Embryonic facial prominence (tissue), 1 donor: ENCODE measurements around the gene CLSTN2.

Source experiments
- DNase-seq: peaks from one replicate; pipeline ENCODE4 v3.0.0-alpha.2; 2016; ENCODE audit errors: extremely low spot score

CLSTN2 gene

DNA sequence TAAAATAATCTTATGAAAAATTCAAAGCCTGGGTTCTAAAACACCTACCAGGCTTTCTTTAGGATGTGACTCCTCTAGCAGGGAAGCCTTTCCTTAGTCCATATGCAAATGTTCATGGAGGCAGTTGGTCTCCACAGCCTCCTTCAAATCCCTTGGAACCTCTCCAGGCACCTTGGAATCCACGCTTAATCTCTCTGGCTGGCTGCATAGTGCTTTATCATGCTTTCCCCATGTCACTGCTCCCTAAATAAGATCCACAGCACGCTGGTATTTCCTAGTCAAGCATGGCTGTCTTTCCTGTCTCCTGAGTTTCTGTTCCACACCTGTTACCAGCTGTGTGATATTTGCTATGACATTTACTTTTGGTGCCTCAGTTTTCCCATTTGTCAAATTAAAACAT is 71.3 kb downstream of the CLSTN2 start:
- no peak for DNase-seq

DNA sequence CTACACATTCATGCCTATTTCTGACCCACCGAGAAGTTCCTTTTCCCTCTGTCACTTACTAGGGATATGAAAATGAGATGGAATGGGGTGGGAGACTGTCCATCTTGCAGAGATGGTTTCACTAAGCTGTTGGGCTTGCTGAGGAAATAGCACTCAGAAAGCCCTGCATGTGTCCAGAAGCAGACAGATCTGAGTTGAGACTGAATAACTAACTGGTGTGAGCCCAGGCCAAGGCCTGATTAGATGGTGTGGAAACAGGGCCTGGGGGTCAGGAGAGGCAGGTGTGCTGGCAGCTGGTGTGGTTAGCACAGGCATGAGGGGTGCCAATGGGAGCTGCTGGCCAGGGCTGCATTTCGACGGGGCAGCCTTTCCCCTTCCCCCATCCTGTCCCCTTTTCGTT is 72.1 kb downstream of the CLSTN2 start:
- no peak for DNase-seq

DNA sequence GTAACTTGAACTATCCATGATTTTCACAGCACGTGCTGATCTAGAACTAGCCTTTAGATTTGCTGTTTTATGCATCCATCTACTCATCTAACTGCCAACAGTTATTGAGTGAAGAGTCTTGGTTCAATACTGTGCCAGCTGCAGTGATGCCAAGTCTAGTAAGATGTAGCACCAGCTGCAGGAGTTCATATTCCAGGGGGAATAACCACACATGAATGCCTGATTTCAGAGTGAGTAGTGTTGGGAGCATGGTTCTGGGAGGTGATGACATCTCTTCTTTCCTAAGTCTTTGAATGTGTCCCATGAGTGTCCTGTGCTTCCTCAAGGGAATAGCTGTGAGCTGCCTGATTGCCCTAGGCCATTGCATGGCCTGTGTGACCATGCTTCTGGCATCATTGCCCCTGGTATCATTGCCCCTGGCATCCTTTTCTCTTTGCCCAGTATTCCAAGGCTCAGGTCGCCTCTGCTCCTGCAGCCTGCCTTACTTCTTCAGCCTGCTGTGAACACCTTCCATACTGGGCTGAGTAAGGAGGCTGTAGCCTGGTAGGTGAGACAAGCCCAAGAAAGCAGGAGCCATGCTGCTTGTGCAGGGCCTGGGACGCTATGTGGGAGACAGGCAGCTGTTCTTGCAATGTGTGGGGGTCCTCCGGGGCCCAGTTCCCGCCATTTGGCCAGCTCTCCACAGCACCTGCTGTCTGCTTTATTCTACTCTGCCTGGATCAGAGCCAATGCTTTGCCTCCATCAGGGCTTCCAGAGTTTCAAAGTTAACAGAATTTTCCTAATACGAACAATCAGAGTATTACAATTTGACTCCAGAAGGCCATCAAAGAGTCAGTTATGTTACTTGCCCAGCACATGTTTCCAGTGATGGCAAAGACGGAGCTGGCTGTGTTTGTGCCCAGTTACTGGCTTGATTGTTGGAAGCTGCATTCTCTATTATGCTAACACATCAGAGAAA is 73.2 kb downstream of the CLSTN2 start:
- DNase-seq = no peak

DNA sequence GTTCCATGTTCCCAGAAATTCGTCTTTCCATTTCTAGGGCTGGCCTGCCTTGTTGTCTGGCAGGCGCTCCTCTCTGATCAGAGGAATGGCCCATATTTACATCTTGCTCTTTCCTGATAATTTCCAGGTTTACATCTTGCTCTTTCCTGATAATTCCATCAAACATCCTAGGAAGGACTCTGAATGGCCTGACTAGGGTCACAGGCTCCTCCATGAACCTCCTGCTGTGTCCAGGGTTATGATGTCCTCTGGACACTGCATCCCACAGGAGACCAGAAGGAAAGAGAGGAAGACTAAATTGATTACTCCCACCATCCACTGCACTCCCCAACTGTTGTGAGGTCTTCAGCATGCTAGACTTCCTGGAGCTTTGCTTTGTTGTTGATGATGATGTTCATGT is 75.4 kb downstream of the CLSTN2 start:
- DNase-seq = no peak

DNA sequence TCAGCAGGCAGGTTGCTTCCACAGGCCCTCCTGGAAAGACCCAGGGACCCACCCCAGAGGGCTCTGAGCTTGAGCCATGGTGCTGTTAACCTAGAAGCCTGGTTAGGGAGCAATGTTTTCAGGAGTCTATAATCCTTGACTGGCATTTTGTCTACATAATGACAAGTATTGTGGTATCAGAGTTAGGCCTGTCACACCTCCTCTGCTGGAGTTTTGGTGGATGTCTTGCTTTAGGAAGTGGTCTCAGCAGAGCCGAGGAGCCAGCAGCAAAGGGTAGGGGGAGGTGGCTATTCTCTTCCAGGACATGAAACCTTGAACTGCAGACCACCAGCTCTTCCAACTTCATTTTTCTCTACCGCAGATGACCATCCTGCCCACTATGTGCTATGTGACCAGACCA is 76.1 kb downstream of the CLSTN2 start:
- DNase-seq = no peak

DNA sequence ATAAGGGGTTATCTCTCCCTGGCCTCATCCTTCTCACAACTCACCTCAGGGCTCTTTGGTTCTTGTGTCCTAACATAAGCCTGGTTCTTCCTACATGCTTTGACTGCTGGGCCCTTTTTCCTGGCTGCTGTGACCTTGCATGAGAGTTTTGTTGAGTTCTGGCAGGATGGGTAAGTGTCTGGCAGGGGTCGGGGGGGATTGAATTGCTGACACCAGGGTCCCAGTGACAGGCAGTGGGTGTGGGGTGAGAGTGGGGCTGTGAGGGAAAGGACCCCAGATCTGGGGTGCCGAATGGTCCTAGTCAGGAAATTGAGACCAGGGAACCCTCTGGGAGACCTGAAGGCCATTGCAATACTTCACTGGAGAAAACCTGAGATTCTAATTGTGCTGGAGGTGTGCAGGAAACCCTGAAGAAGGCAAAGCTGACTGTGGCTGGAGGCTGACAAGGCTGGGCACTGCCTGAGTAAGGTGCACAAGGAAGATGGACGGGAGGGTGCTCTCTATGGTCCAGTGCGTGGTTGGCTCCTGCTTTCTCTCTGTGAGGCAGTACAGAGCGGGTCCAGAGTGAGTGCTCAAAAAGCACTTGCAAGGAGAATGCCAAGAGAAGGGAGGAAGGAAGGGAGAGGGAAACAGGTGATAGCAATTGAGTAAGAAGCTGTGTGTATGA is 76.8 kb downstream of the CLSTN2 start:
- no peak for DNase-seq

DNA sequence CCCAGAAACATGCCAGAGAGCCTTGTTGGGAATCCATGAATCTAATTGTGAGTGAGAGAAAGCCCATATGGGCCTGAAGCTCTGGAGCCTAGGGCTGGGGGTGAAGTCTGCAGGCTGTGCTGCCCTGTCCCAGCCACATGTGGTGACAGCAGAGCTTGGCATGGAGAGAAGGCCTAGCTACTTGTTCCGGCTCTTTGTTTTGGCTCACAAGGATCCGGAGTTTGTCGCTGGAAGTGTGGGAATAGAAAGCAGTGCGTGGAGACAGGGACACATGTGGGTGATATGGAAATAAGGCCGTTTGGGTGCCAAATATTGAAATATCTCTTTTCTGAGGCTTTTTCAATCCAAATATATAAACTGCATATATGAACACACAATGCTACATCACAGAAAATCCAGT is 78.2 kb downstream of the CLSTN2 start:
- DNase-seq = no peak

DNA sequence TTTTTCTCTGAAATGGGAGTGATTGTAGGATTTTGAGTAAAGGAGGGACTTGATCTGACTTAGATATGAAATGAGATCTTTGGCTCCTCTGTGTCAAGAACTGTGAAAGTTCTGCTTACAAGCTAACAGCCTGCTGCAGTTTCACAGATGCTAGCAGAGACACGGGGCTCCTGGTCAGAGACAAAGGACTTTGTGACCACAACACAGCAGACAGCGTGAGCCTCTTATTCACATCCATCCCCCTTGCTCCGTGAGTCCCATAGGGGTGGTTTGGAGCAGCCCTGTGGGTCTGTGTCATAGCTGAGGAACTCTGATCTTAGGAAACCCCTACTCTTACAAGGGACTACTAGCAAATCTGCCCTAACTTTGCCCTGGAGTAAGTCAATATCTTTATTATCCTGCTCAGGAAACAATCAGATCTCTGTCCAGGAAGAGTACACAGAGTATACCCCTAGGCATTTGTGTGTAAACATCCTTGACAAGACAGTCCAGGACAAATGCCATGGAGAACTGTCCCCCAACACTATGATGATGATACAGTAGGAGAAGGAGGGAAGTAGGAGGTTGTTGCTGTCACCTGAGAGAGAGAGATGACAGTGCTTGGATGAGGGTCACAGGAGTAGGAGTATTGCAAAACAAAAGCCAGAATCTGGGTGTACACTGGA is 80.0 kb downstream of the CLSTN2 start:
- no peak for DNase-seq

DNA sequence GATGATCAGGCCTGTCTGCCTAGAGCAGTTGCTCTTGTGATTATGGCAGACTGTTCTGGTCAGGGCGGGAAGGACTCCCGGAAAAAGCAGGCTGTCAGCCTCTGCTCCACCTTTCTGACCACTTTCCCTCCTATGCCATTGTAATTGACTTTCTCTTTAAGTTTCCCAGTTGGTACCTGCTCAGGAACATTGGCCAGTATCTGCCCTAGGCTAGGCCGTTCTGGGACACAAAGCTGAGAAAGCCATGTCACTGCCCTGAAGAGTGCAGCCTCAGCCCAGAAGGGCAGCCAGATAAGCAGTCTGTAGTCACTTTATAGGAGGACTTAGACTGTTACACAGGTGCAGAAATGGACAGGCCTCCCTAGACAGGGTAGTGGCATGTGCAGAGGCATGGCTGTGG is 80.8 kb downstream of the CLSTN2 start:
- no peak for DNase-seq

DNA sequence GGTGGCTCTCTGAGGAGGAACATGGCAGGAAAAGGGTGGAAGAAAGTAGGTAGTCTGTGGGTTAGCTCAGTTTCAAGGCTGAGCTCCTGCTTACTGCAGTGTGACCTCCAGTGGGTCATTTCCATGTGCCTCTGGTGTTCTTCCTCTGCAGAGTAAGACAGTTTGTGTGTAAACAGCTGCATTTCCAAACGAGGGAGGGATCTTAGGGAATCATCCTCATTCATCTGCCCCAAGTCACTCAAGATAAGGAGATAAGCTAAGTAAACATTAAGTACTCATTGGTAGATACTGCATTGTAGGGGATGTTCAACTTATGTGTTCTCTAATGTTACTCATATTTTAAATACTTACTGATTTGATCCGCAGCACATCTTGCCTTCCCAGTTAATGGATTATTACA is 83.6 kb downstream of the CLSTN2 start:
- no peak for DNase-seq

DNA sequence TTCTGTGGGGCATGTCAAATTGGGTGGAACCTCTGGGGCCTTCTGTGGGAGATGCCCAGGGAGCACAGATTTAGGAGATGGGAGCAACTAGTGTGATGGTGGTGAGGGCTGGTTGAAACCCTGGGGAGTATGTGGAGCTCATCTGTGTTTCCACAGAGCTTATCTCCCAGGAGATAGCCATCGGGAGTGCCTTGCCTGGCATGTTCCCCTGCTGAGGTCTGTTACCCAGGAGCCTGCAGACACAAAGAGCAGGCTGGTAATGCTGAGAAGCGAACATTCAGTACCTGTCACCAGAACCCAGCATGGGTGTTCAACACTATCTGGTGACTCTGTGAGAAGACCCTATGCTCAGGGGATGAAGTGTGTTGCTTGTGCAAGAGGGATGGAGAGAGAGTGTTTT is 85.0 kb downstream of the CLSTN2 start:
- DNase-seq = no peak

DNA sequence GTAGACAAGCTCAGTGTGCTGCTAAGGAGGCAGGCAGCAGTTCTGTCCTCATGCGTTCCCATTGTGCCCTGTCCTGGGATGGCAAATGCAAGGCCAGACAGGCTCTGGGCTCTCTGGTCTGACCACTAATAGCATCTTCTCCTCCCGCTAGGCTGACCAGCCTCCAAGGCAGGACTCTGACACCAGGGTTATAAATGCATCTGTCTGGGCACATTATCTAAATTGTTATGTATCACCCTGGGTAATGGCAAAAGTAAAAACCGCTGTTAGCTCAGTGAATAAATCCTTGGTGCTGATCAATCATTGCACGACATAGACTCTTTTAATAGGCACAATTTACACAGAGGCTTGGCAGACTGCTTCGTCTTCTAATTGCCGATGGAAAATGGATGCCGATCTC is 85.6 kb downstream of the CLSTN2 start:
- no peak for DNase-seq

DNA sequence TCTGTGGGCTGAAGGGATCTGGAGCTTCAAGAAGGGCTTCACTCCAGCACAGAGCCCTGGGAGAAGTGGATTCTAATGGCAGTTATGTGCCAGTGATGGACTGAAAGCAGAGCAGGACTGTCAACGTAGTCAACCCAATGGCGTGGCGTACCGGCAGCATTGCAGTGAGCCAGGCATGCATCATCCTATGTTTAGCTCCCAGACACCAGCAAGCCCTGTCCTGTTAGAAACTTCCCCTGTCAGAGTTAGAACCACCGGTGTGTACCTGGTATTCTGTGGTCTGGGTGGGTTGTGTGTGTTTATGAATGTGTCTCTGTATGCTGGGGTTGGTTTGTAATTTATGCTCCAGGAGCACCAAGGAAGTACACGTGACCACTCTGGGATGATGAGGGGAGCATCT is 86.3 kb downstream of the CLSTN2 start:
- DNase-seq = no peak

DNA sequence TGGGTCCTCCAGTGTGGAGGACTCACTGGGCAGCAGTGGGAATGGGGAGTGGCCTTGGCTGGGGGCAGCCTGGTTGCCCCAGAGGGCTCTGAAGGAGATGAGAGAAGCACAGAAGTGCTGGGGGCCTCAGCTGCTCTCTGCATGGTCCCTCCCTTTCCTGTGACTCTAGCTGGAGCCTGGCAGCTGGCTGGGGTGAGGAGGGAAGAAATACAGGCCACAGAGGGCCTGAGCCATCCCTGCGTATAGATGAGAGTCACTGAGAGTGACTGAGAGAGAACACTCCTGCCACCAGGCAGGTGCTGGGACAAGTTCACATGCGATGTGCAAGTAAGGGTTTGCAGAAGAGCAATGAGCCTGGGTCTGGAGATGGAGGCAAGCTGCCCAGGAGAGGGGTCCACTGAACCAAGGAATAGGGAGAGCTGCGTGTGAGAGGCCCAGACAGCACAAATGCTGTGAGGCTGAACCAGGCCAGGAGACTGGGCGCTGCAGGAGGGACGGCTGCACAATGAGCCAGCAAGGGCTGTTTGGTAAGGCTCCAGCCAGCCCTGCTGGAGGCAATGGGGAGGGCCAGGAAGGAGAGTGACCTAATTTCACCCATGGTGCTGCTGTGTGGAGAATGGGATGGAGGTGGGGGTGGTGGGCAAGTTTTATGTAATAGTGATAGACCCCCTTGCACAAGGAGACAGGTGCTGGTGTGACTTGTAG is 87.2 kb downstream of the CLSTN2 start:
- DNase-seq = no peak

DNA sequence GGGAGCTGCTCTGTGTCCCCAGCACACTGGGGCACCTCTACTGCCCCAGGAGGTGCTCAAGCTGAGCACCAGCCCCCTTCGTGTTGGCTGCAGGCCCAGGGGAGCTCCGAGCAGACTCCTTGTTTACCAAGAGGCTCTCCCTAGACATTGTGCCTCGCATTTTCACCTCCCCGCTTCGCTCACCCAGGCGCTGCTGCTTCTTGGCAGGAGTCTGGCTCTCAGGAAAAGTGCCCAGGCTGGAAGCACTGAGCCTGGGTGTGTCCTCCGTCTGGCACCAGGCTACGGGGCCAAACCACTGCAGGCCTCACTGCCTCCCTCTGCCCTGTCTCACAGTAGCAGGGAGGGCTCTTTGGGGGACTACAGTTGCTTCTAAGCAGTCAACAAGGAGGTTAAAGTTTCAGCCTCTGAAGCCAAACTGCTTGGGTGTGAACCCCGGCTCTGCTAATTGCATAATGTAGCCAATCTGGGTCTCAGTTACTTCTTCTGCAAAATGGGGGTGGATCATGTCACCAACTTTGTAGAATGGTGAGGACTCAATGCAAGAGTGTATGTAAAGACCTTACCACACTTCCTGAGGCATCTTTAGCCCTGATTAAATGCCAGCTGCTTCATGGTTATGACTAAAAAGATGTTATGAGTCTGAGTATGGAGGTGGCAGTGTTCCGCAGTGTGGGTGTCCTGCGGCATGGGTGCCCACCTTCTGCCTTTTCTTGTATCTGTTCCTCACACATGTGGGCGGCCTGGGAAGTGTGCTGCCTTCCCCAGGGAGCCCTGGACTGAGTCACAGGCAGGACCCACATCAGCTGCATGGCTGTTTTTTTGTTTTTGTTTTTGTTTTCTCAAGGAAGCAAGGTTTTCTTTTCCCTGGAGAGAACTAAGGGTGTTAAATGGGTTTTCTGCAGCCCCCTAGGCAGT is 88.9 kb downstream of the CLSTN2 start:
- no peak for DNase-seq

DNA sequence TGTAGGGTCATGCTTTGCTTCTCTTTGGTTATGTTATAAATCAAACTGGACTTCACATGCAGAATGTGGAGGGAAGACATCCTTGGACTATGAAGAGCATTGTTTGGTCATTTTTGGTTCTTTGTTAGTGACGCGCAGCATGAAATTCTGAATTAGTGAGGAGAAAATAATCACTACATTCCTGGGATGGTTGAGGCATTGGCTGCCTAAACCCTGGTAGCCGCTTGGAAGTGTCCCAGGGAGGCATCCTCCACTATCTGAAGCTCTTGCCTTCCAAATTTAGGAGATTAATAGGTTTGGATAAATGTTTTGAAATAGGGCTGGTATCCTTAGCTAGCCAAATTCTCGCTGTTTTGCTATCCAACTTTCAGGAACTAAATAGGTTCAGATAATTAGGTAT is 96.2 kb downstream of the CLSTN2 start:
- no peak for DNase-seq

DNA sequence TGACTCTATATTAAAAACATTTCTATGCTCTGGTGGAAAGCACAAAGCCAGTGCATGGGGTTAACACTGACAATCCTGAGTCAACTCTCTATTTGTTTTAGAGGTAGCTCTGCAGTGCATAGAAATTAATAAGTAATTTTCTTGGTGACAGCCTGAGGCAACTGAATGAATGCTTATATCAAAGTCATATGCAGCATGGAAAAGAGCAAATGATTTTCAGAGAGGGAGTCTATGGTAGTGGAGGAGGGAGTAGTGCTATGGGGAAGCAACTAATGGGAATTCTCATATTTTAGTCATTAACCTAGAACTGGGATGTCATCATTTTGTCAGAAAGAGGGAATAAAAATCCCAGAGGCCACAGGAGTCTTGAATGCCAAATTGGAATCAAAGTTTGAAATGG is 99.1 kb downstream of the CLSTN2 start:
- no peak for DNase-seq

DNA sequence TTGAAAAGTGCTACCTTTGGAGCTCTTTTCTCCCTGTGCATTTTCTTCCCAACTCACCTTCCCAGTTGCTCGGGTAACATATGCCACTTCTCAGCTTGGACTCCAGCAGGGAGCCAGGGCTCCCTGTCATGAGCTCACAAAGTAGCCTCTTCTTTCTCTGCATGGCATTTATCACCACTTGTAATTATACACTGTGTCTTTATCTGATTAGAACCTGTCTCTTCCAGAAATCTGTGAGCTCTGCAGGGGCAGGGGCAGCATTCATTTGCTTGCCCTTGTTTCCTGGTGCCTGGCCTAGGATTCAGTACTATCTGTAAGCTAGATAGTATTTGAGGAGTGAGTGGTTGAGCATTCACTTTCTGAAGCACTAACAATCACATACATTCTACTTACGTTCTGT is 100.9 kb downstream of the CLSTN2 start:
- DNase-seq = no peak

DNA sequence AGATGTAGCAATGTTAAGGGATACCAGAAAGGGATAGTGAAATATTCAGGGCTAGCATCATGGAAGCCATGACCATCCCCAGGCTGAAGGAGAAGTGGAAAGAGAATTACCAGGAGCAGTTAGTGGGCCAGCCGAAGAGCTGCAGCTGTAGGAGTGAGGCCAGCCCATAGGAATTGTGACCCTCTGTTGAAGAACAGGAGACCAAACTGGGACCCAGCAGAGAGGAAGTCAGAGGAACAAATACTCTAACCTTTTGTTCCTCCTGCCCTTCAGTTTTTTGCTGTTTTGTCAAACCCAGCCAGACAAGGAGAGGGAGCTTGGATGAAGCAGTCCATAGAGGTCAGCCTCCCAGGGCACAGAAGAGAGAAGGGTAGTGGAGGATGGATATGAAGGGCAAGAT is 115.4 kb downstream of the CLSTN2 start:
- no peak for DNase-seq

DNA sequence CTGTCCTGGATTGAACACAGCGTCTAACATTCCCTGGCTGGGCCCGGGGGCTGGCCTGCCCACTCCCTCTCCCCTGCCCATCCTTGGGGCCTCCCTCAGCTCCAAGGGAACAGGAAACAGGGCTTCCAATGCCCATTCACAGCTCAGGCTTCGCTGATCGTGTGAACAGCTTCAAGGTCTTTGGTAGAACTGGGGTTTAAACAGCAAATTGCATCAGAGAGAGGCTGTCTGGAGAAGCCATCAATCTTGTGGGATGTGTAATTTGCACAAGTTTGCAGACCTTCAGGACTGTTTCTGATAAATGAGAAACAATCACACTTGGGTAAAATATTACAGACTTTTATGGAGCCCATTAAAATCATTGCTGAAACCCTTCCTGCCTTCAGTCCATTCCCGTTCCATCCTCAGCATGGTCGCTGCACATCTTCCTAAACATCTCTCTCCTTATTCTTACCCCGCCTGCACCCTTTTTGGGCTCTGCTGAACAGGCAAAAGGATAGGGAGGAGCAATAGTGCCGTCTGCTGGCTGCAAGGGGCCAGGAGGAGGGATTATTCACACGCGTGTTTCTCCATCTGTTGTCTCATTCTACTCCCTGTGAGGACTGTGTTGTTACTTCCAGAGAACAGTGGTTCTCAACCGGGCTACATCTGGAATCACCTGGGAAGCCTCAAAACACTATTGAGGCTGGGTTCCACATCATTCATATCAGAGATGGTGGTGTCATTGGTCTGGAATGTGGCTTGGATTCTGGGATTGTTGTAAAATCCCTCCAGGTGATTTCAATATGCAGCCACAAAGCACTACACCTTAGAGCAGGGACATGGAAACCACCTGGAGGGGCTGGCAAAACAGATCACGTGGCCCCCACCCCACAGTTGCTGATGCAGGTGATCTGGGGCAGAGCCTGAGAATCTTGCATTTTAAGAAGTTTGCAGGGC is 116.3 kb downstream of the CLSTN2 start:
- no peak for DNase-seq
